LNCaP clone FGC (cell line): ENCODE measurements around the gene CD1B.
"Not testable (repeated sequence)": the region's sequence is repeated elsewhere in the genome, so short reads cannot be mapped to it uniquely, and the experiment has no call there.

Experiments
- DNase-seq: peaks from one replicate; pipeline ENCODE4 v3.0.0-alpha.2; 2011; ENCODE audit warnings: low read depth
- H3K4me3 ChIP-seq: 2 replicates; pipeline ENCODE4 v1.5.1; 2011; ENCODE audit warnings: mild to moderate bottlenecking, low read depth, low read length, control low read depth
- TF ChIP-seq, protein P1 (sequence below): IDR thresholded peaks from 2 replicates; pipeline ENCODE4 v1.5.1; 2012; ENCODE audit warnings: mild to moderate bottlenecking; ENCODE audit not compliant: control insufficient read depth, insufficient read depth; ENCODE audit errors: extremely low read depth

CD1B gene

DNA sequence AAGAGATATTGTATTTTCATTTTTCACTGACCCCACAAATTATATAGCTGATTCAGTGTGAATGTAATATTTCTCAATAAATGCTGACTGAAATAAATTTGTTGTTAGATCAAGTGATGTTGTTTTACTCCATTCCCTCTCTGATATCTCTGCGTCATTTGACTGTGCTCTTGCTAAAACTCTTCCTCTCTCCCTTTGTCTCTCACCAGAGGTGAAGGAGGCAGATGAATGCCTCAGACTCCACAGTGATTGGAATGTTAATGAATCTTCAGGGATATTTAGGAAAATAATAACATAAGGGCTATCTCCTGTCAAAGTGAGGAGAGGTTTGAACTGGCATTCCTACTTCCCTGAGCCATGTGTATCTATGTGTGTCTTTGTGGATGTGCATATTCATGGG is 26.1 kb upstream of the CD1B start:
- DNase-seq, result no peak
- no peak overlapping the region for H3K4me3 ChIP-seq
- TF ChIP-seq, protein P1, sequence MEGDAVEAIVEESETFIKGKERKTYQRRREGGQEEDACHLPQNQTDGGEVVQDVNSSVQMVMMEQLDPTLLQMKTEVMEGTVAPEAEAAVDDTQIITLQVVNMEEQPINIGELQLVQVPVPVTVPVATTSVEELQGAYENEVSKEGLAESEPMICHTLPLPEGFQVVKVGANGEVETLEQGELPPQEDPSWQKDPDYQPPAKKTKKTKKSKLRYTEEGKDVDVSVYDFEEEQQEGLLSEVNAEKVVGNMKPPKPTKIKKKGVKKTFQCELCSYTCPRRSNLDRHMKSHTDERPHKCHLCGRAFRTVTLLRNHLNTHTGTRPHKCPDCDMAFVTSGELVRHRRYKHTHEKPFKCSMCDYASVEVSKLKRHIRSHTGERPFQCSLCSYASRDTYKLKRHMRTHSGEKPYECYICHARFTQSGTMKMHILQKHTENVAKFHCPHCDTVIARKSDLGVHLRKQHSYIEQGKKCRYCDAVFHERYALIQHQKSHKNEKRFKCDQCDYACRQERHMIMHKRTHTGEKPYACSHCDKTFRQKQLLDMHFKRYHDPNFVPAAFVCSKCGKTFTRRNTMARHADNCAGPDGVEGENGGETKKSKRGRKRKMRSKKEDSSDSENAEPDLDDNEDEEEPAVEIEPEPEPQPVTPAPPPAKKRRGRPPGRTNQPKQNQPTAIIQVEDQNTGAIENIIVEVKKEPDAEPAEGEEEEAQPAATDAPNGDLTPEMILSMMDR, result no peak

DNA sequence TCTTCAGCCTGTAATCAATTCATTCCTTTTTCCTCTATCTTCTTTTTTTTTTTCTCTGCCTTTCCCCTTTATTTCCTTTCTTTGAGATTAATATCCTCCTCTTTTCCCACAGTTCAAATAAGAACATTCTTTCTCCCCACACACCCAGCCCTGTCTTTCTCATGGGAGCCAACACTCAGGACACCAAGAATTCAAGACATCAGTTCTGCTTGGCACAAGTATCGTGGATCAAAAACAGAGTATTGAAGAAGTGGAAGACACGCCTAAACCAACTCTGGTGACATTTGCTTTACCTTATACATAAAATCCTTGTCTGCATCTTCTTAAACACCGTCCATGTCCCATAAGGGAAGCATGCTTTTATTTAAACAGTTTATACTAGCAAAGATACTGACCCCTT is 25.3 kb upstream of the CD1B start:
- no peak for DNase-seq
- no peak overlapping the region for H3K4me3 ChIP-seq
- TF ChIP-seq, protein P1, result no peak

DNA sequence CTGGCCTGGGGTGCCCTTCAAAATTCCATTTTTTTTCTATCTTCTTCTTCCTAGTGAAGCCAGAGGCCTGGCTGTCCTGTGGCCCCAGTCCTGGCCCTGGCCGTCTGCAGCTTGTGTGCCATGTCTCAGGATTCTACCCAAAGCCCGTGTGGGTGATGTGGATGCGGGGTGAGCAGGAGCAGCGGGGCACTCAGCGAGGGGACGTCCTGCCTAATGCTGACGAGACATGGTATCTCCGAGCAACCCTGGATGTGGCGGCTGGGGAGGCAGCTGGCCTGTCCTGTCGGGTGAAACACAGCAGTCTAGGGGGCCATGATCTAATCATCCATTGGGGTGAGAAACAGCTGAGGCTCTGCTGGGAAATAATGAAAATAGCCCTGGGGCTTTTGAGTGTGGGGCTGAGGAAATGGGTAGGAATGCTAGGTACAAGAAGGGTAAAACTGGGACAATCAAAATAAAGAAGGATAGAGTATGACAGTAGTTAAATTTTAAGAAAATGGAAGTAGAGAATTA is 24.5 kb upstream of the CD1B start:
- no peak for DNase-seq
- H3K4me3 ChIP-seq, result no peak overlapping the region
- TF ChIP-seq, protein P1, result no peak

DNA sequence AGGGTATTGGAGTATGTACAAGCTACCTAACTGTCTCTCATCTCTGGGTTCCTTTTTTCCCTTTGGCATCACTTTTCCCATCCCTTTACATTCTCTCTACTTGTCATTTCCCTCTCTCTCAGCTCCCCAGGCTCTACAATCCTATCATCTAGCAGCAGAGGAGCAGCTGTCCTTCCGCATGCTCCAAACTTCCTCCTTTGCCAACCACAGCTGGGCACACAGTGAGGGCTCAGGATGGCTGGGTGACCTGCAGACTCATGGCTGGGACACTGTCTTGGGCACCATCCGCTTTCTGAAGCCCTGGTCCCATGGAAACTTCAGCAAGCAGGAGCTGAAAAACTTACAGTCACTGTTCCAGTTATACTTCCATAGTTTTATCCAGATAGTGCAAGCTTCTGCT is 22.9 kb upstream of the CD1B start:
- H3K4me3 ChIP-seq, result no peak overlapping the region
- no peak for DNase-seq
- TF ChIP-seq, protein P1, result no peak

DNA sequence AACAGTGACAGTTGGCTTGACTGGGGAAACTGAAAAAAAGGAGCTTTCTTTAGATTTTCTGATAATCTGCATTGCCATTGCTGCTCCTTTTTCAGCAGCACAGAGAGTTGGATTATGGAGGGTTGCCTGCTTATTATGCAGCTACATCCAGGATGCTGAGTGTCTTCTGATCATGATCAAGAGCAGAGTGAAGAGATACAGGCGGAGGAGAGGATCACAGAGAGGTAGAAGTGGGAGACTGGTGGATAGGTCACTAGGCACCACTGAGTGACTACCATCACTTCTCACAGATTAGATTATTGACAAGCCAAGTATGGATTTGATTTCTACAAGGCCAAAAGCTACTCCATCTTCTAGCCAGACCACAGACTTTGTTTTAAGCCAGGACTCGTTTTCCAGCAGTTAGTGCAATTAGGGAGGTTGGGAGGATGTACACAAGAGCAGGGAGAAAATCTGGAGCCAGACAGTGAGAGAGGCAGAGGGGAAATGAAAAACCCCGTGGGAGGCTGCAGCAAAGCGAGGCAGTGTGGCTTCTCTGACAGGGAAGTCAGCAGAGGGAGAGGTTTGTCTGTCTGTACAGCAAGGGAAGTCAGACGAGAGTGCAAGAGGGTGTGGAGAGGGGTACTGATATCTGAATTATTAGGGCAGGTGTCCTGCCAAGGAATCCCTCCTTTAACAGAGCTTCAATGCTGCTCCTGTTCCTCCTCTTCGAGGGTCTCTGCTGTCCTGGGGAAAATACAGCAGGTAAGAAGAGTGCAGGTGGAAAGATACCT is 22.2 kb upstream of the CD1B start, which contains the start of gene CD1E:
CD1E (plus strand) TSS at position 592 of the 773 bp plus-strand sequence; CDS start at position 687, 95 bp downstream.
- no peak for DNase-seq
- TF ChIP-seq, protein P1, result no peak
- H3K4me3 ChIP-seq, result no peak within 1 kb of the TSS

DNA sequence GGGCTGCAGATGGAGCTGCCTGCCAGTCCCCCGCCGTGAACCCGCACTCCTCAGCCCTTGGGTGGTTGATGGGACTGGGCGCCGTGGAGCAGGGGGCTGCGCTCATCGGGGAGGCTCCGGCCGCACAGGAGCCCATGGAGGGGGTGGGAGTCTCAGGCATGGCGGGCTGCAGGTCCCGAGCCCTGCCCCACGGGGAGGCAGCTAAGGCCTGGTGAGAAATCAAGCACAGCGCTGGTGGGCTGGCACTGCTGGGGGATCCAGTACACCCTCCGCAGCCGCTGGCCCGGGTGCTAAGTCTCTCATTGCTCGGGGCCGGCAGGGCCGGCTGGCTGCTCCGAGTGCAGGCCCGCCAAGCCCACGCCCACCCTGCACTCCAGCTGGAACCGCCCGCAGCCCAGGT is 17.6 kb upstream of the CD1B start:
- DNase-seq, H3K4me3 ChIP-seq: not testable (repeated sequence)

DNA sequence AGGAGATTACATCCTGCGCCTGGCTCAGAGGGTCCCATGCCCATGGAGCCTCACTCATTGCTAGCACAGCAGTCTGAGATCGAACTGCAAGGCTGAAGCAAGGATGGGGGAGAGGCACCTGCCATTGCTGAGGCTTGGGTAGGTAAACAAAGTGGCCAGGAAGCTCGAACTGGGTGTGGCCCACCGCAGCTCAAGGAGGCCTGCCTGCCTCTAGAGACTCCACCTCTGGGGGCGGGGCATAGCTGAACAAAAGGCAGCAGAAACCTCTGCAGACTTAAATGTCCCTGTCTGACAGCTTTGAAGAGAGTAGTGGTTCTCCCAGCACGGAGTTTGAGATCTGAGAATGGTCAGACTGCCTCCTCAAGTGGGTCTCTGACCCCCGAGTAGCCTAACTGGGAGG is 5.1 kb upstream of the CD1B start:
- not testable (repeated sequence) for H3K4me3 ChIP-seq, DNase-seq

DNA sequence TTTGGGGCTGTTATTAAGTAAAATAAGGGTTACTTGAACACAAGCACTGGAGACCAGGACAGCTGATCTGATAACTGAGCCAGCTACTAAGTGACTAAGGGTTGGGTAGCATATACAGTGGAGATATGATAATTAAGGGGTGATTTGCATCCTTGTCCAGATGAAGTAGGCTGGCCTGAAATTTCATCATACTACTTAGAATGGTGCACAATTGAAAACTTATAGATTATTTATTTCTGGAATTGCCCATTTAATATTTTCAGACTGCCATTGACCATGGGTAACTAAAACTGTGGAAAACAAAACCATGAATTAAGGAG is 3.8 kb upstream of the CD1B start:
- TF ChIP-seq, protein P1, result no peak
- DNase-seq, result no peak
- H3K4me3 ChIP-seq, result no peak overlapping the region
